Stimulated activated naive B cell treated with anti-CD40 and anti-IgM and Interleukin-4, amounts not matched to agents 10 μg/mL and 1 μg/mL and 100 μg/mL, for 72 hours (primary cell): ENCODE measurements around the gene ZDHHC21.
"Not testable (repeated sequence)": the region's sequence is repeated elsewhere in the genome, so short reads cannot be mapped to it uniquely, and the experiment has no call there.

Experiments used
- ATAC-seq, 2 donors: fragments of 150-1000 bp; cut with Tn5 transposase; replicated peaks; 2 replicates each; pipeline ENCODE4 v1.10.0; 2021; ENCODE audit warnings: moderate library complexity in 1 of 2
- DNase-seq: peaks from one replicate; pipeline ENCODE4 v3.0.0; 2021
- H3K27ac Mint-ChIP-seq: one replicate; pipeline ENCODE4 v1.8.0; 2022; ENCODE audit warnings: mild to moderate bottlenecking, mixed read lengths
- H3K27me3 Mint-ChIP-seq, 2 donors: one replicate each; pipeline ENCODE4 v1.8.0; 2022; ENCODE audit warnings: mixed read lengths in 2 of 2
- H3K36me3 Mint-ChIP-seq, 2 donors: one replicate each; pipeline ENCODE4 v1.8.0; 2022; ENCODE audit warnings: mixed read lengths in 2 of 2, mild to moderate bottlenecking in 1 of 2
- H3K4me1 Mint-ChIP-seq, 2 donors: one replicate each; pipeline ENCODE4 v1.8.0; 2022; ENCODE audit warnings: mixed read lengths in 2 of 2, mild to moderate bottlenecking in 1 of 2
- H3K4me3 Mint-ChIP-seq, 2 donors: one replicate each; pipeline ENCODE4 v1.8.0; 2022; ENCODE audit warnings: mild to moderate bottlenecking in 2 of 2, mixed read lengths in 2 of 2, moderate library complexity in 1 of 2
- H3K9me3 Mint-ChIP-seq, 2 donors: one replicate each; pipeline ENCODE4 v1.8.0; 2022; ENCODE audit warnings: mixed read lengths in 2 of 2, mild to moderate bottlenecking in 1 of 2

ZDHHC21 gene

GRCh38 chr9:14704281-14704680, 11.0 kb upstream of the ZDHHC21 start:
- peaks cover 8 to 12% of the 10 kb centered on the region in 2 donors for H3K9me3 Mint-ChIP-seq
- no peak overlapping the region for H3K4me3 Mint-ChIP-seq
- H3K27ac Mint-ChIP-seq, result no peak overlapping the region
- no peak for ATAC-seq
- no peak for DNase-seq
- H3K27me3 Mint-ChIP-seq, result peaks cover 25 to 34% of the 10 kb centered on the region in 2 donors
- peaks cover 2 to 13% of the 10 kb centered on the region in 2 donors for H3K4me1 Mint-ChIP-seq
- H3K36me3 Mint-ChIP-seq, result peaks cover 2 to 9% of the 10 kb centered on the region in 2 donors

- peaks cover 2 to 12% of the 10 kb centered on the region in 2 donors for H3K4me1 Mint-ChIP-seq
- no peak overlapping the region for H3K4me3 Mint-ChIP-seq
- peaks cover 0 to 6% of the 10 kb centered on the region in 2 donors for H3K36me3 Mint-ChIP-seq
- H3K27ac Mint-ChIP-seq, result no peak overlapping the region
- ATAC-seq, result no peak
- H3K27me3 Mint-ChIP-seq, result peaks cover 15 to 26% of the 10 kb centered on the region in 2 donors
- peaks cover 6 to 8% of the 10 kb centered on the region in 2 donors for H3K9me3 Mint-ChIP-seq
- DNase-seq, result no peak
Observed at GRCh38 chr9:14702200-14702720, 9.0 kb upstream of the ZDHHC21 start.

- H3K9me3 Mint-ChIP-seq, result no peaks in the 10 kb centered on the region
- ATAC-seq, result peak; percentile 67 to 69
- peak; percentile 33 for DNase-seq
- peak overlapping the region; percentile 93 to 96 for H3K4me3 Mint-ChIP-seq
- peaks cover 32 to 33% of the 10 kb centered on the region in 2 donors for H3K4me1 Mint-ChIP-seq
- peaks cover 6 to 9% of the 10 kb centered on the region in 2 donors for H3K27me3 Mint-ChIP-seq
- H3K36me3 Mint-ChIP-seq, result peaks cover 13 to 18% of the 10 kb centered on the region in 2 donors
- peak overlapping the region; percentile 96 for H3K27ac Mint-ChIP-seq
Observed at GRCh38 chr9:14692470-14693250, 572 bp downstream of the ZDHHC21 start.

GRCh38 chr9:14690948-14691730, 2.1 kb downstream of the ZDHHC21 start:
- peaks cover 13 to 18% of the 10 kb centered on the region in 2 donors for H3K36me3 Mint-ChIP-seq
- H3K27ac Mint-ChIP-seq, result no peak overlapping the region
- H3K4me1 Mint-ChIP-seq, result peaks cover 32 to 33% of the 10 kb centered on the region in 2 donors
- peak overlapping the region in 1 of 2 donors; percentile 29 for H3K4me3 Mint-ChIP-seq
- no peaks in the 10 kb centered on the region for H3K27me3 Mint-ChIP-seq
- no peaks in the 10 kb centered on the region for H3K9me3 Mint-ChIP-seq
- DNase-seq, result no peak
- no peak for ATAC-seq

- Mint-ChIP-seq H3K27me3 (no peaks in the 10 kb centered on the region), H3K4me1 (peaks cover 33 to 41% of the 10 kb centered on the region in 2 donors), H3K4me3 (no peak overlapping the region), H3K9me3 (no peaks in the 10 kb centered on the region), H3K36me3 (peaks cover 27 to 36% of the 10 kb centered on the region in 2 donors), H3K27ac (peak overlapping the region; percentile 51)
- no peak for DNase-seq
- no peak for ATAC-seq
Observed at GRCh38 chr9:14687042-14687719, 6.1 kb downstream of the ZDHHC21 start.

- H3K36me3 Mint-ChIP-seq, result peaks cover 33 to 44% of the 10 kb centered on the region in 2 donors
Observed at GRCh38 chr9:14686168-14686567, 7.1 kb downstream of the ZDHHC21 start.

GRCh38 chr9:14682616-14683015, 10.6 kb downstream of the ZDHHC21 start:
- Mint-ChIP-seq H3K36me3 (peaks cover 30 to 39% of the 10 kb centered on the region in 2 donors), H3K4me1 (peaks cover 16 to 19% of the 10 kb centered on the region in 2 donors)
- not testable (repeated sequence) for H3K9me3 Mint-ChIP-seq, H3K27ac Mint-ChIP-seq, DNase-seq, H3K27me3 Mint-ChIP-seq, ATAC-seq, H3K4me3 Mint-ChIP-seq

More at GRCh38 chr9:14686168-14686567, 7.1 kb downstream of the ZDHHC21 start:
- Mint-ChIP-seq H3K9me3 (no peaks in the 10 kb centered on the region), H3K27me3 (no peaks in the 10 kb centered on the region), H3K27ac (no peak overlapping the region), H3K4me1 (peaks cover 33 to 41% of the 10 kb centered on the region in 2 donors), H3K4me3 (no peak overlapping the region)
- no peak for ATAC-seq
- DNase-seq, result no peak

- ATAC-seq (no peak), DNase-seq (no peak)
- Mint-ChIP-seq H3K27me3 (no peaks in the 10 kb centered on the region), H3K36me3 (peaks cover 29 to 43% of the 10 kb centered on the region in 2 donors), H3K27ac (no peak overlapping the region), H3K4me3 (no peak overlapping the region), H3K9me3 (no peaks in the 10 kb centered on the region), H3K4me1 (peaks cover 19 to 20% of the 10 kb centered on the region in 2 donors)
Observed at GRCh38 chr9:14678776-14679175, 14.5 kb downstream of the ZDHHC21 start.

GRCh38 chr9:14677872-14678271, 15.4 kb downstream of the ZDHHC21 start:
- Mint-ChIP-seq H3K27ac (no peak overlapping the region), H3K36me3 (peaks cover 27 to 42% of the 10 kb centered on the region in 2 donors), H3K9me3 (no peaks in the 10 kb centered on the region), H3K27me3 (no peaks in the 10 kb centered on the region), H3K4me1 (peaks cover 17 to 19% of the 10 kb centered on the region in 2 donors), H3K4me3 (no peak overlapping the region)
- no peak for ATAC-seq
- no peak for DNase-seq

- Mint-ChIP-seq H3K9me3 (no peaks in the 10 kb centered on the region), H3K27me3 (no peaks in the 10 kb centered on the region), H3K27ac (no peak overlapping the region), H3K4me1 (peaks cover 13 to 14% of the 10 kb centered on the region in 2 donors), H3K36me3 (peaks cover 23 to 39% of the 10 kb centered on the region in 2 donors), H3K4me3 (no peak overlapping the region)
- ATAC-seq (no peak), DNase-seq (no peak)
Observed at GRCh38 chr9:14677396-14677795, 15.8 kb downstream of the ZDHHC21 start.

- H3K36me3 Mint-ChIP-seq, result peaks cover 16 to 36% of the 10 kb centered on the region in 2 donors
- no peaks in the 10 kb centered on the region for H3K9me3 Mint-ChIP-seq
- no peak for DNase-seq
- H3K27ac Mint-ChIP-seq, result no peak overlapping the region
- no peak for ATAC-seq
- H3K27me3 Mint-ChIP-seq, result no peaks in the 10 kb centered on the region
- H3K4me1 Mint-ChIP-seq, result peaks cover 0 to 6% of the 10 kb centered on the region in 2 donors
- H3K4me3 Mint-ChIP-seq, result no peak overlapping the region
Observed at GRCh38 chr9:14674630-14675029, 18.6 kb downstream of the ZDHHC21 start.

- DNase-seq (no peak), ATAC-seq (no peak)
- H3K9me3 Mint-ChIP-seq, result no peaks in the 10 kb centered on the region
- H3K27ac Mint-ChIP-seq, result no peak overlapping the region
- no peaks in the 10 kb centered on the region for H3K27me3 Mint-ChIP-seq
- H3K36me3 Mint-ChIP-seq, result peaks cover 6 to 20% of the 10 kb centered on the region in 2 donors
- H3K4me1 Mint-ChIP-seq, result peaks cover 0 to 6% of the 10 kb centered on the region in 2 donors
- H3K4me3 Mint-ChIP-seq, result no peak overlapping the region
Observed at GRCh38 chr9:14671377-14671776, 21.9 kb downstream of the ZDHHC21 start.

- H3K4me1 Mint-ChIP-seq, result peaks cover 0 to 4% of the 10 kb centered on the region in 2 donors
- H3K27me3 Mint-ChIP-seq, result no peaks in the 10 kb centered on the region
- no peak overlapping the region for H3K27ac Mint-ChIP-seq
- DNase-seq (no peak), ATAC-seq (no peak)
- H3K36me3 Mint-ChIP-seq, result peaks cover 4 to 14% of the 10 kb centered on the region in 2 donors
- no peak overlapping the region for H3K4me3 Mint-ChIP-seq
- no peaks in the 10 kb centered on the region for H3K9me3 Mint-ChIP-seq
Observed at GRCh38 chr9:14670718-14671117, 22.5 kb downstream of the ZDHHC21 start.

GRCh38 chr9:14664022-14664421, 29.2 kb downstream of the ZDHHC21 start:
- not testable (repeated sequence) for H3K9me3 Mint-ChIP-seq, ATAC-seq, H3K27me3 Mint-ChIP-seq, H3K4me1 Mint-ChIP-seq, H3K27ac Mint-ChIP-seq, H3K4me3 Mint-ChIP-seq, DNase-seq
- peaks cover 14 to 21% of the 10 kb centered on the region in 2 donors for H3K36me3 Mint-ChIP-seq
